ENCODE measurements around the gene VGLL2.

Gene VGLL2

DNA sequence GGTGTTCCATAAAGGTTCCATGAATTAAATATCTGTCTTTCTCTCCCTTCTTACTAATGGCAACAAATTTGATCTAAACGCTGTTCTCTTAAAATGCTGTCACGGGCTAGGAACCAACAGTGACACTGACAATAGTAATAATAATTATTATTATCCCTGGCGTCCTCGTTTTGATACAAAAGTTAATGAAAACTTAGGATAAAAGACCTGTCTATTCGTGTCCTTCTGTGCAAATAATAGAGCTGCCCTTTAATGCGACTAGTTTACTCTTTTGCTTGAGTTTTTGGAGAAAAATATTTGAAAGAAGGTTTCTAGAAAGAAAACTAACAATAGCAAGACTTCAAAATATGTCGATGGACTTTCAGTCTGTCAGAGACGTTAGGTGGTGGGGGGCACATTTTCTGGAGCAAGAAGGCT lies 4.3 kb downstream of the VGLL2 start:
- no peak for DNase-seq (ENCODE audit: low read depth)

DNA sequence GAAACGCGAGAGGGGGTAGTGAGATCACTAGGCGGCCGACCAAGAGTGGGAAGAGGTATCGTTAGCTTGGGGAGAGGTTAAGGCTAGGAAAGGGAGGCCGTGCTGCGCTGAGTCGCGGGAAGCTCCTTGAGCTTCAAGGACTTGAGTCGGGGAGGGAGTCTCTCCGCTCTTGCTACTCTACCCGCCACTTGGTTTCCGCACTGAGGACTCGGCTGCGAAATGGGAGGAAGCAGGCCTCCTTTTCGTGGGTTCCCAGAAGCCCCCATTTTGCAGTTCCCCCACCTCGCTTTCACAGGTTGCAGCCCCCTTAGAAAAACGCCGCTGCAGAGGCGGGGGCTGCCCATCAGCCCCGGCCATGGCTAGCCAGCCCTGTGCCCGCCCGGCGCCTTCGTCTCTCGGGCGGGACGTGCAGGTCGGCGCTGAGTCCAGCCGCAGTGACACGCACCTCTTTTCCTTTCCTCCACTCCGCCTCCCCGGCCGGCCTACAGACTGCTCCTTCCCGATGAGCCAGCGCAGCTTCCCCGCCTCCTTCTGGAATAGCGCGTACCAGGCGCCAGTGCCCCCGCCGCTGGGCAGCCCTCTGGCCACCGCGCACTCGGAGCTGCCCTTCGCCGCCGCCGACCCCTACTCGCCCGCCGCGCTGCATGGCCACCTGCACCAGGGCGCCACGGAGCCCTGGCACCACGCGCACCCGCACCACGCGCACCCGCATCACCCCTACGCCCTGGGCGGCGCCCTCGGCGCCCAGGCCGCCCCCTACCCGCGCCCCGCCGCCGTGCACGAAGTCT lies 4.9 kb downstream of the VGLL2 start:
- DNase-seq (ENCODE audit: low read depth) = no peak

DNA sequence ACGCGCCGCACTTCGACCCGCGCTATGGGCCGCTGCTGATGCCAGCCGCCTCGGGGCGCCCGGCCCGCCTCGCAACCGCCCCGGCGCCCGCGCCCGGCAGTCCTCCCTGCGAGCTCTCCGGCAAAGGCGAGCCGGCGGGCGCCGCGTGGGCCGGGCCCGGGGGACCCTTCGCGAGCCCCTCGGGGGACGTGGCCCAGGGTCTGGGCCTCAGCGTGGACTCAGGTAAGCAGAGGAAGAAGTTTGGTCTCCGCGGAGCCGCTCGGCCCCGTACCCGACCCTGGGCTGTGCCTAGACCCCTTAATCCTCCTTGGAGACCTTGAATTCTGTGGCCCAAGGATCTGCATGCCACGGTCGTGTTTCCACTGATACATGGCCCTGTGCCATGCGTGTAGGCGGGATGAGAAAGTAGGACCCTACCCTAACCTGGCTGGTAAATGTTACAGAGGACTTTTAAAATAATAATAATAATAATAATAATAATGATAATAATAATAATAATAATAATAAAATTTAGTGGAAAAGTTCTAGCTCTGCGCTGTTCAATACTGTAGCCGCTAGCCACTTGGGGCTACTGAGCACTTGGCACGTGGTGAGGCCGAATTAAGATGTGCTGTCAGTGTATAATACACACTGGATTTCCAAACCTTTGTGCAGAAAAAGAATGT lies 5.6 kb downstream of the VGLL2 start:
- DNase-seq (ENCODE audit: low read depth) = no peak

DNA sequence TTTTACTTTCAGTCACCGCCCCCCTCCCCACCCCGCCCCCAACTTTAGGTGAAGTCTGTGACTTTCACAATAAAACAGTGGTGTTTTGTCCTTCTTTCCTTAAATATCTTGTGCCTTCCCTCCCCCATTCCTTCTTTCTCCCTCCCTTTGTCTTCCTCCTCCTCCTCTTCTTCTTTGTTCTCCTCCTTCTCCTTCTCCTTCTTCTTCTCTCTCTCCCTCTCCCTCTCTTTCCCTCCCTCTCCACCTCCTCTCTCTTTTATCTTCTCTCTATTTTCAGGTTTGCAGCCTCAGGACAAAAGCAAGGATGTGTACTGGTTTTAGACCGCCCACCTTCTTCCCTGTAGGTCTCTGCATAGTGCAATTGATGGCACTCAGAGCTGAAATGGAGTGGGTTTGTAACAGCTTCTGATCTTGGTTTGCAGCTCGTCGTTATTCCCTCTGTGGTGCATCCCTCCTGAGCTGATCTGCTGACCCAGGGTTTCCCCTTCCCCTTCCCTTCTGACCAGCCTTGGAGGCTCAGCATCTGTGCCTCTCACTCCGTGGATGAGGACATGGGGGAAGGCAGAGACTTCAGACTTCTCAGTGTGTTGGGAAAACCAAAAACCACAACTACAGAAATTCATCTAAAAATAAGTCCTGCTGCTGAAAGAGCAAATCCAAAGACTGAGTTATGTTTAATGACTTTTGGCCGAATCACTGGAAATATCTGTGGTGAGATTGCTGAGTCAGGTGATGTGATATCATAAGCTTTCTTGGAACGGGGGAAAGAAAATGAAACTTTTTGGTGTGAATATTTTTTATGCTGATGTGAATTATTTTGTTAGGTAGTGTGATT lies 6.9 kb downstream of the VGLL2 start:
- DNase-seq (ENCODE audit: low read depth) = no peak

DNA sequence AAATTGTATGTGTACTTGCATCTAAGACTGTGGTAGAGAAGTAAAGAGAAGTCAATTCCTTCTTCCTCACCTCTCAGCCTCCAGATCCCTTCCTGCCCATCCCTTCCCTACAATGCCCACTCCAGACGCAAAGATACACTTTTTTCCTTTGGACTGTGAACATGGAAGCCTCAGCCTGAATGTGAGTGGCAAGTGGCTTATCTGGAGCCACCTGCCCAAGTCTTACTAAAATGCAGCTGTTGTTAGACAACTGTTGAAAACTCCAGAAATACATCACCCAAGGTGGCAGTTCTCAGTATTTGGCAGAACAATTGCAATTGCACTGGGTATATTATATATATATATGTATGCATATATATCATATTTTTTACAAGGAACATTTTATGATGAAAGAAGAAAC lies 7.5 kb downstream of the VGLL2 start:
- no peak for DNase-seq (ENCODE audit: low read depth)

DNA sequence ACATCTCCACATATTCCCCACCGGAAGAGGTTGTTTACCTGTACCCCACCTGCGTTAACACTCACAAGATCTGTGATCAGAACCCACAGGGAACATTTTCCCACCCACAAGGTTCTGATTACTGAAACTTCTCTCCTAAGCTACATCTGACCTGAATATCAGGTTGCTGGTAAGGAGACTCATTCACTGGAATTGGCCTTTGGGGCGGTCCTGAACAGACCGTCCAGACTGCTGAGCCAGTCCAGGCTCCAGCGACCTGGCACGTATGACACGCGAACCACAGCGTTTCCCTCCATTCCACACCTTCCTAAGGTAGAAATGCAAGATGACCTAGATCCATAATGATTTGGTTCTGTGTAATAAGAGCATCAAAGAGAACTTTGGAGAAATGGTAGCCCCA lies 9.8 kb downstream of the VGLL2 start:
- no peak for DNase-seq (ENCODE audit: low read depth)

DNA sequence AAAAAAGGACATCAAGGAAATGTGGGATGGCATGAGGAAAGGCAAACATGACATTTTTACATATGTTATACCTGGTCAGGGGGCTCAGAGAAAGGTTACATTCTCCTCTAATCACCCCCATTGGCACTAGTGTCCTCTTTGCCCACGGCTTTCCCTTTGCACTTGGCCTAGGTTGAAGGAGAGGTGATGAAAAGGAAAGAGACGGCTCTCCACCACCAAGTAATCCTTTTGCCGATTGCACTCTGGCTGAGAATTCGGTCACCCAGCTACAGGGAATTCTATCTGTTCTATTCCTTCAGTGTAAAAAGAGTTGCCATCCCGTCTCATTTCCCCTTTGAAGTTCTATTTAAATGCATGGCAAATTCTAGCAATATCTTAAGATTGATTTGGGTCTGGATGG lies 10.4 kb downstream of the VGLL2 start:
- DNase-seq (ENCODE audit: low read depth) = no peak

DNA sequence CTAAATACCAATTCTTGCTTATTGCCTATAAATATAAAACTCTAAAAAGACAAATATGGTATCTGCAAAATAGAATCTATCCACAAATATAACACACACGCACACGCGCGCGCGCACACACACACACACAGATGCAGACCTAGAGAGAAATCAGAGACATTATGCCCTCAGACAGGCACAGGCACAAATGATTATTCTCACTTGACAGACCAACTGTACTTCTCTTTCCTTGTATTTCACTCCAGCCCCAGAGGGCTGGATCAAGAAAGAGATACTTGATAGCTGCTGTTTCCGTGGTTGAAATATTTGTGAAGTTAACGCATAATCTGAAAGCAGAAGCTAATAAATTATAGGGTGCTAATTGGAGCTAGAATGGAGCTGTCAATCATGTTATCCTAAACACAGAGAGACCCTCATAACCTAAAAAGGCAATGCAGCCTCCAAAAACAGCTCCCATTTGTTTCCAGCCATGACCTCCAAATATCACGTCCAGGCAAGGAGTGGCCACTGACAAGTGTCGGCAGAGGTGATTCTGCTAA lies 11.5 kb downstream of the VGLL2 start:
- no peak for DNase-seq (ENCODE audit: low read depth)

DNA sequence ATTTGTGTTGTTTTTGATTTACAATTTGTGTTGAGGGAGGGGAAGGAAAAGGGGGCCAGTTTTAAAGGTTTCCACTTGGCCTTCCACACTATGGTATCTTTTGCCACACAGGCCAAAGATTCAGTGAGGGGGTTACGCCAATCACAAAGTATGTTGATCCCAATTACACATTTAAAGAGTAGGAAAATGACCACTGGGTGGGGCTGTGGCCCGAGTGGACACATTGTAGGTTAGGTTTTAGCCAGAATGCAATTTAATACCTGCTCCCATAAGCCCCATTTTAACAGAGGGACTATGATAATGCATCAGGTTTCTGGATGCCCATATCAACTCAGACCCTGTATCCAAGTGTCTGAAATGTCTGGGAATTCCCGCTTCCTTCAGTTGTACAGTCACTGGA lies 15.6 kb downstream of the VGLL2 start:
- no peak for DNase-seq (ENCODE audit: low read depth)

DNA sequence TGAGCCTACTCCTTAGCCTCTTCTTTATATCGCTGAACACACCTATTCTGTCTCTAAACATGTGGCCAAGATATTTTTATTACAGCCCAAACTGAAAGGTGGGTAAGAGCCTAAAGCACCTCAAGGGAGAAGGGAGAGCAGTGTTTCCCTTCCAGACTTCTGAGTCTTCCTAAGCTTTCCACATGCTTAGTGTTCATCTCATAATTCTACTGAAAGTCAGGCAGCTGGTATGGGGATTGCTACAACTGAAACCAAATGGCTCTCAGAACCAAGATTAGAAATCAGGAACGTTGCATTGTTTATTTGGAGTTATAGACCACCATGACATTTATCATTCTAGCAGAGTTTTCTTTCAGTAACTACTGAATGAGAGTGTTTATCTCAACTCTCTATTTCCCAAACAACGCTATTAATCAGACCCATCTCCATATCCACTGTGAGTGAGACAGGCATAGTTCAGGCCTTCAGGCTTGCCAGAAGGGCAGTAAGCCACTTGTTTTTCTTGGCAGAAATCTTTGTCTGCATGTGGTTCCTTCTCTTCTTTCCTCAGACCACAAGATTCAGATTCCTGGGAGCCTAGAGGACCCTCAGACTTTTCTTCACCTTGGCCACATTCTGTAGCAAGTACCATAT lies 22.8 kb downstream of the VGLL2 start:
- DNase-seq (ENCODE audit: low read depth) = no peak

DNA sequence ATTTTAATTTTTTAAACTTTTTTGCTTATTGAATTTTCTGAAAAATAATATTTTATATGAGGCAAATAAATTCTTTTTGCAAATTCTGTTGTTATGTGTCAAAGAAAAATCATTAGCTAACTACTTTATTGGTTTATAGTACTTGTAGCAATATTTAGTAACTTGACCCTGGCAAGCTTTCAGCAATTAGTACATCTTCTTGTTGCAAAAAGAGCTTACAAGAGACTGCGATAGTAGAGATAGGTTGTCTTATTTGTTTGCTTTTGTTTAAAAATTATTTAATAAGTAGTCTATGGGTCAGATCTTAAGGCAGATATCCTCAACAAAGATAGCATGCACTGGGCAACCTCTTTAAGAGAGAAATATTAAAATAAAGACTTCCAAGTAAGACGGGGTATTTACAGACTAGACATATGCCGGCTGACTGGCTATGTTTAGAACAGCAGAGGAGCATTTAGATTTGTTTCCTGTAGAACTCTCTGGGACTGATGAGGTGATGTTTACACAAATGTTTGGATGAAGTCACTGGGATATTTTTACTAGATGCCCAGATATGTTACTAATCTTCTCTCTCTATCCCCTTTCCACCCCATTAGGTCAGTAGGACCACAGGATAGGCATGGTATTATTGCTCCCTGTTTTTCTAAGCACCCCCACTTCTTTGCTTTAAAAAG lies 25.0 kb downstream of the VGLL2 start:
- DNase-seq (ENCODE audit: low read depth) = no peak

DNA sequence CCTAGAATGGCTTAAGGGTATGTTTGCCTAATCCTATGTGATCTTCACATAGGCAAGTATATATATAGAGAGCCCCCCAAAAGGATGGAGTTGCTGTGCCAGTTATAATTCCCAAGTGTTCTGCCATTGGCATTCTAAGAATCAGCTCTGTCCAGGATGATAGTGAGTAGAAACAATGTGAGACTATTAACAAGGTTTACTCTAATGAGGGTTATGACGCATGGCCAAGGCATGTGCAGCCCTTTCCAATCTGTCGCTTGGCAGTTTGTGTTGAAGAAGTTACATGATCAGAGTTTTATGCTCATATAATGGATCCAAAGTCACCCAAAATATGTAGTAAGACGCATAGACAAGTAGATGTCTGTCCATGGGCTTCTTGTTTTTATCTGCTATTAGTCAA lies 33.6 kb downstream of the VGLL2 start:
- DNase-seq (ENCODE audit: low read depth) = no peak

DNA sequence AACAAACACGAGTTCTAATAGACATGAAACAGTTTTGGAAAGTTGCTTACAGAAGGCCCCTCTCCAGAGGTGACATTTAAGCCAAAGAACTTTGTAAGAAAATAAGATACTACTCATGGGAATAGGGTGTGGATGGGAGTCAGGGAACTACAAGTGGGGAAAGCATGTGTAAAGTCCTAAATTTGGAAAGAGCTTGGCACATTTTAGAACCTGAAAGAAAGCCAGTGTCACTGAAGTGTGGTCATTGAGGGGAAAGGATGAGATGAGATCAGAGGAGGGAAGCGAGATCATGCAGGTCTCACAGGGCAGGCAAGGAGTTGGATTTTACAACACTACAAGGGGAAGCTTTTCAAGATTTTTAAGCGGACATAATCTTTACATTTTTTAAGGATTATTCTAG lies 38.0 kb downstream of the VGLL2 start:
- DNase-seq (ENCODE audit: low read depth) = no peak

DNA sequence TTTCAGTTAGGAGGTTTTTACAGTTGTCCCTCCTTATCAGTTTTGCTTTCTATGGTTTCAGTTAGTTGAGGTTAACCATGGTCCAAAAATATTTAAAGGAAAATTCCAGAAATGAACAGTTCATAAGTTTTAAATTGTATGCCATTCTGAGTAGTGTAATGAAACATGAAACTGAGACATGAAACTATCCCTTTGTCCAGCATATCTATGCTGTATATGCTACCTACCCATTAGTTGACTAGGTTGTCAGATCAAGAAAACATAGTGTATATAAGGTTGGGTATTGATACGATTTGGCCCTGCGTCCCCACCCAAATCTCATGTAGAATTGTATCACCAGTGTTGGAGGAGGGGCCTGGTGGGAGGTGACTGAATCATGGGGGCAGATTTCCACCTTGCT lies 39.1 kb downstream of the VGLL2 start:
- no peak for DNase-seq (ENCODE audit: low read depth)

DNA sequence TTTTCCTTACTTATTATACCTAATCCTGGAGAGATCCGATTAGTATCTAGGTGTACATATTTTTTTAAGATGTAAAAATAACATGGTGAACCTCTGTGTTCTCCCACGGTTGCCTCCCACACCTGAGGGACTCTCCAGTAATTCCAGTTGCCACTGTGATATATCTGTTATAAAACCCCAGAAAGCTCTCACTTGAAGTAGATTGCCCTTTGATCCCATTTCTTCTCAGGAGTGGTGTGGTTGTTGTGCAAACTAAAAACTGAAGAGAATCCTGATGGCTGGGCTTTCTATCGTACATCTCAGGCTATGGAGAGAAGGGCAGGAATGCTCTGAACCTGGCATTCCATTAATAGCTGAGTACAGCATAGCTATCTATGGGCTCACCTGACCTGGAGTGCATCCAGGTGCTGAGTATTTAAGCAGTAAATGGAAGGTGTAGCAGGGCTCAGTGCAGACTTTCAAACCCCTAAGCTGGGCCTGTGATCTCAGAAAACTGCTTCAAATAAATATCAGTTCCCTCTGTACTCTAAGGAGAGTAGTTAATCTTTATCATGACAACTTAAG lies 41.0 kb downstream of the VGLL2 start:
- DNase-seq (ENCODE audit: low read depth) = no peak

DNA sequence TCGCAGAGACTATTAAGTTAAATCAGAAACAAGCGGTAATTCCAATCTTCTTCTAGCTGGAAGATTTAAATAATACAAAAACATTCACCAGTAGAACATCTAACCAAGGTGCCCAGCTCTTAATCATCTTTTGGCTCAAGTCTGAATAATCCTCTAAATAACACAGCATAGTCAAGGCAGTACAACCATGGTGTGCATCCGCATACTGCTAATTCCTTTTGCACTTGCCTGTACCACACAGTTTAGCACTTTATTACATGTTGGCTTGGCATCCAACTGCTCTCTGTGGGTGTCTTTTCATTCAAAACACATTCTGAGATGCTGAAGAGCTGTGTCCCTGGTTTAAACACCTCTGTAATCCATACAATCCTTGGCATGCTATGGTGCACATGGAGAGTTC lies 42.3 kb downstream of the VGLL2 start:
- no peak for DNase-seq (ENCODE audit: low read depth)

DNA sequence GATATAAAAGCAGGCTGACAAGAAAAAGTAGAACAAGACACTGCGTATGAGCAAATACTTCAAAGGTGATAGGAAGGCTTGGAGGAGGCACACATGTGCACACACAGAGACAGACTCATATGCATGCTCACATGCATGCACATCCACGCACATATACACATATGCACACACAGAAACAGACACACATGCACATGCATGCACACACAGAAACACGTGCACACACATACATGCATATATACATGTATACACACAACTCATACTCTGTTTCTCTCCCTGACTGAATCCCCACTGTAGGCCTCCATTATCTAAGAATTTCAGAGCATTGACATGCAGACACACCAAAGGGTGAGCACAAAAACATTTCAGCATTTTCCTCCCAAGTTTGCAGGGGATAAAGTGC lies 43.7 kb downstream of the VGLL2 start:
- DNase-seq (ENCODE audit: low read depth) = no peak

DNA sequence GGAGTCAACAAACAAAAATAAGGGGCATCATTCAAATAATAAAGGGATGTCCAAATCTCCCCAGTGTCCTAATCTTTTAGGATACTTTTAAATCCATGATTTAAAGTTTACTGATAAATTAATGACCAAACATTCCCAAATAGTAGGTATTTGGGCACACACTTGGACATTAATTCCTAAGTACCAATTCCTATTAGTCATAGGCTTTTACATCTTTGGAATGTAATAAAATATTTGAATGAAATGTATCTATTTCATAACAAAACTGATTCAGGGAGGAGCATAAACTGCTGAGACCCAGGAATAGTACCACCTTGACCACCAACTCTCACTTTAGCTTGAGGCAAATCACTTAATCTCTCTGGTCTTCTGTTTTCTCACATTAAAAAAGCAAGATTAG lies 44.3 kb downstream of the VGLL2 start:
- DNase-seq (ENCODE audit: low read depth) = no peak

DNA sequence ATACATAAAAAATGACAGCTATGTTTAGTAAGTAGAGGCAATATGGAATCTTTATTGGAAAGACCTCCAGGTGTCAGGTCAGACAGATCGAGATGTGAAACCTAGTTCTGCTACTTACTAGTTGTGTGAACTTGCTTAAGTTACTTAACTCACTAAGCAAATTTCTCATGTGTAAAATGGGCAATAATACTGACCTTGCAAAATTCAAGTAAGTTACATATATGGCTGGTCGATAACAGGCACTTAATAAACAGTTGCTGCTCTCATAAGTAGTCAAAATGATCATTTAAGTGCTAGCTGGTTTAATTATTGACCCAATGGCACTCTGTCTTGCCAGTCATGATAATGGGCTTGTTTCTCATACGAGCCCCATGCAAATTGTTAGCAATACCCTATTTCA lies 46.0 kb downstream of the VGLL2 start:
- DNase-seq (ENCODE audit: low read depth) = no peak

DNA sequence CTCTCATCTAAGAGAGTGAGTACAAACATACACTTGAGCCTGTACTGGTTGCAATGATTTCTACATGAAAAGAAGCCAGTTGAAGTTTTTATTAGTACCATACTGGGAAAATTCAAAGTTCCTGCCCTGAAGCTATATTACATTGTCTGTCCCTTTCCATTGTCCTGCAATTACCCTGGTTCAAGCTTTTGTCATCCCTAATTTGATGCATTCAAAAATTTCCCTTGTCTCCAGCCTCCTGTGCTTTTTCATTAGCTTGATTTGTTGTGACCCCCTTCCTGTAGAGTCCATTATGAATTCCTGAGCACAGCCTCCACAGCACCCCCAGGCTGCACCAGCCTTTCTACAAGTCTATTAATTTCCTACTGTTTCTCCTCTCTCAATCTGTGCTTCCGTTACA lies 46.4 kb downstream of the VGLL2 start:
- no peak for DNase-seq (ENCODE audit: low read depth)

DNA sequence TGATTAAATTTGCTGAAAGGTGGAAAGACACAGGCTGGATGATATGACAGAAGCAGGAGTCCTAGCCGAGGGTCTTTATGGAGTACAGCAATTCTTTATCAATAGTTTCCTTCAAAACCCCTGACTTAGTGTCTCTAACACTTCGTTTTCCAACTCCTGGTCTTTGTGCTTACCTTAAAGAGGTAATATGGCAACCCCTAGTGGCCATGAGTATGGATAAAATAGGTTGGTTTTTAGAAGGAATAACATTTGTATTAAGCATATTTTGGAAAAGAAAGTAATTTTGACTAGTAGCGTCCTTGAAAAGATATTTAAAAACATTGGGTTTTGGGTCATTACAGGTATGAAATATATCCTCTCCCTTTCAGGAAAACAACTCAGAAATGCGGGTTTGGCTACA lies 51.9 kb downstream of the VGLL2 start:
- DNase-seq (ENCODE audit: low read depth) = no peak

All from non-pigmented ciliary epithelial cell (primary cell).